DMS 273 (cell line): ENCODE measurements around the gene LRRFIP1.

Source experiments
- DNase-seq: peaks from one replicate; lab custom pipeline; 2025; ENCODE audit not compliant: unreplicated experiment; lab: John Stamatoyannopoulos, UW

LRRFIP1 gene

GRCh38 chr2:237617587-237617982 is 9.8 kb upstream of the LRRFIP1 start:
- DNase-seq: no peak

GRCh38 chr2:237618449-237618848 is 8.9 kb upstream of the LRRFIP1 start:
- DNase-seq: no peak

- DNase-seq: no peak
Observed at GRCh38 chr2:237623428-237624403, 3.7 kb upstream of the LRRFIP1 start.

- DNase-seq: no peak
Observed at GRCh38 chr2:237624565-237624964, 2.8 kb upstream of the LRRFIP1 start.

GRCh38 chr2:237625216-237625705 is 2.1 kb upstream of the LRRFIP1 start:
- no peak for DNase-seq

GRCh38 chr2:237625777-237626176 is 1.6 kb upstream of the LRRFIP1 start:
- DNase-seq: no peak

- DNase-seq: peak; percentile 38
Observed at GRCh38 chr2:237626813-237627440, 460 bp upstream of the LRRFIP1 start.

- DNase-seq: no peak
Observed at GRCh38 chr2:237628247-237629187, 1.1 kb downstream of the LRRFIP1 start.

- DNase-seq: no peak
Observed at GRCh38 chr2:237629188-237629534, 1.8 kb downstream of the LRRFIP1 start.

- no peak for DNase-seq
Observed at GRCh38 chr2:237629739-237630138, 2.4 kb downstream of the LRRFIP1 start.

GRCh38 chr2:237630216-237631000 is 3.0 kb downstream of the LRRFIP1 start:
- DNase-seq: no peak

- DNase-seq: no peak
Observed at GRCh38 chr2:237631007-237631785, 3.8 kb downstream of the LRRFIP1 start.

- no peak for DNase-seq
Observed at GRCh38 chr2:237631801-237632585, 4.6 kb downstream of the LRRFIP1 start.

GRCh38 chr2:237633061-237633561 is 5.7 kb downstream of the LRRFIP1 start:
- DNase-seq: no peak

- no peak for DNase-seq
Observed at GRCh38 chr2:237636578-237636977, 9.2 kb downstream of the LRRFIP1 start.

GRCh38 chr2:237637429-237638135 is 10.2 kb downstream of the LRRFIP1 start:
- DNase-seq: no peak

GRCh38 chr2:237638176-237638575 is 10.8 kb downstream of the LRRFIP1 start:
- DNase-seq: no peak
